CD14-positive monocyte (primary cell): Measurements from ENCODE around the gene CINP. TPM values are rescaled to one million over a fixed set of nuclear protein-coding genes. Genes with fewer than 3 reads are reported as not detected.

ENCODE experiments used
- DNase-seq, 3 donors: peaks; one replicate each; pipeline ENCODE4 v3.0.0-alpha.2; 2011 to 2022
- H2AFZ ChIP-seq: 2 replicates; pipeline ENCODE4 v1.6.0; 2012; ENCODE audit warnings: mild to moderate bottlenecking, low read depth, low read length, inconsistent platforms; ENCODE audit not compliant: insufficient read depth, poor library complexity, severe bottlenecking
- H3K27ac ChIP-seq, 2 donors: 1 replicate in 1 of 2; 2 replicates in 1 of 2; pipeline ENCODE4 v1.5.1; 2012 to 2013; ENCODE audit warnings: low read length in 2 of 2, control low read depth in 1 of 2, inconsistent platforms in 1 of 2, low read depth in 1 of 2, mild to moderate bottlenecking in 1 of 2
- H3K27me3 ChIP-seq, 2 donors: one replicate each; pipeline versions ENCODE4 v1.6.0 to v1.6.1; 2011 to 2013; ENCODE audit warnings: low read length in 2 of 2; ENCODE audit not compliant: control insufficient read depth in 2 of 2, insufficient read depth in 2 of 2
- H3K36me3 ChIP-seq, 2 donors: replicated peaks in 1 of 2; 1 replicate in 1 of 2; 2 replicates in 1 of 2; pipeline versions ENCODE4 v1.5.1 to v1.6.1; 2012 to 2013; ENCODE audit warnings: low read length in 2 of 2, control low read depth in 1 of 2, inconsistent platforms in 1 of 2, mild to moderate bottlenecking in 1 of 2; ENCODE audit not compliant: insufficient read depth in 2 of 2, control insufficient read depth in 1 of 2
- H3K4me1 ChIP-seq, 2 donors: 1 replicate in 1 of 2; 2 replicates in 1 of 2; pipeline versions ENCODE4 v1.5.1 to v1.6.1; 2012 to 2013; ENCODE audit warnings: low read length in 2 of 2, control low read depth in 1 of 2, inconsistent platforms in 1 of 2, mild to moderate bottlenecking in 1 of 2, moderate library complexity in 1 of 2; ENCODE audit not compliant: insufficient read depth in 2 of 2, control insufficient read depth in 1 of 2
- H3K4me2 ChIP-seq: replicated peaks from 2 replicates; pipeline ENCODE3; 2012; ENCODE audit warnings: low read length, moderate library complexity, mild to moderate bottlenecking; ENCODE audit not compliant: poor library complexity, severe bottlenecking; ENCODE audit errors: extremely low read depth
- H3K4me3 ChIP-seq, 3 experiments: fragments of 200-600 bp in 1 of 3; sonication (generic) in 1 of 3; replicated peaks in 1 of 3; 1 replicate in 2 of 3; 2 replicates in 1 of 3; pipeline ENCODE4 v1.5.1; 2011 to 2013; ENCODE audit warnings: low read length in 3 of 3, mild to moderate bottlenecking in 3 of 3, control low read depth in 2 of 3, low read depth in 2 of 3, inconsistent platforms in 1 of 3, moderate library complexity in 1 of 3
- H3K79me2 ChIP-seq: 2 replicates; pipeline ENCODE4 v1.6.0; 2012; ENCODE audit warnings: mild to moderate bottlenecking, control low read depth, inconsistent platforms, low read length, moderate library complexity; ENCODE audit not compliant: insufficient read depth
- H3K9ac ChIP-seq: 2 replicates; pipeline ENCODE4 v1.6.0; 2017; ENCODE audit warnings: low read length, mild to moderate bottlenecking; ENCODE audit not compliant: insufficient read depth, poor library complexity, severe bottlenecking
- H3K9me3 ChIP-seq, 2 donors: replicated peaks in 1 of 2; 1 replicate in 1 of 2; 2 replicates in 1 of 2; pipeline versions ENCODE4 v1.5.1 to v1.6.1; 2012 to 2013; ENCODE audit warnings: low read length in 2 of 2, control low read depth in 1 of 2; ENCODE audit not compliant: control insufficient read depth in 1 of 2, insufficient read depth in 1 of 2
- H4K20me1 ChIP-seq: 2 replicates; pipeline ENCODE4 v1.6.0; 2012; ENCODE audit warnings: mild to moderate bottlenecking, low read length, control low read depth, moderate library complexity; ENCODE audit not compliant: insufficient read depth
- H3K27ac Mint-ChIP-seq, 7 donors: one replicate each; pipeline ENCODE4 v1.8.0; 2020; ENCODE audit warnings: mild to moderate bottlenecking in 7 of 7, mixed read lengths in 7 of 7, moderate library complexity in 6 of 7, inconsistent platforms in 2 of 7
- H3K27me3 Mint-ChIP-seq, 3 donors: one replicate each; pipeline ENCODE4 v1.8.0; 2021 to 2022; ENCODE audit warnings: low read depth in 3 of 3, mild to moderate bottlenecking in 3 of 3, mixed read lengths in 3 of 3, moderate library complexity in 3 of 3, inconsistent platforms in 1 of 3
- H3K36me3 Mint-ChIP-seq, 2 donors: one replicate each; pipeline ENCODE4 v1.8.0; 2020; ENCODE audit warnings: mixed read lengths in 2 of 2, inconsistent platforms in 1 of 2, mild to moderate bottlenecking in 1 of 2
- H3K4me1 Mint-ChIP-seq: one replicate; pipeline ENCODE4 v1.8.0; 2020; ENCODE audit warnings: mild to moderate bottlenecking, mixed read lengths
- H3K4me3 Mint-ChIP-seq, 2 donors: one replicate each; pipeline ENCODE4 v1.8.0; 2020; ENCODE audit warnings: mild to moderate bottlenecking in 2 of 2, mixed read lengths in 2 of 2, moderate library complexity in 1 of 2
- H3K9me3 Mint-ChIP-seq, 7 donors: one replicate each; pipeline ENCODE4 v1.8.0; 2020 to 2022; ENCODE audit warnings: mixed read lengths in 7 of 7, mild to moderate bottlenecking in 6 of 7, moderate library complexity in 6 of 7, inconsistent platforms in 2 of 7
- WGBS: methylation state at CpG from one replicate; pipeline ENCODE4 v1.1.5; 2013; ENCODE audit warnings: missing lambda C conversion rate; ENCODE audit not compliant: insufficient coverage; 5-methylcytosine and 5-hydroxymethylcytosine counted together
- intact Hi-C, 2 donors: fragments of 100-400 bp; cut with micrococcal nuclease; formaldehyde crosslinking; loops; one replicate each; pipeline versions ENCODE4 v1.15.0 to v1.15.1; 2023
- polyA plus RNA-seq, 3 donors: library from polyadenylated mRNA; depleted of rRNA in 1 of 3; unstranded in 2 of 3; stranded (reverse) in 1 of 3; fragments of 300-500 nt in 2 of 3; fragments of >200 nt in 1 of 3; fragmentation: Illumina TruSeq in 2 of 3; gene quantifications; 1 replicate in 2 of 3; 2 replicates in 1 of 3; pipeline ENCODE4 v1.2.3, GENCODE V29; 2012 to 2021
- TF ChIP-seq, protein P1 (sequence below): fragments of 200-600 bp; IDR thresholded peaks from one replicate; pipeline ENCODE4 v1.8.0; 2022; ENCODE audit warnings: antibody characterized with exemption, mild to moderate bottlenecking

The CINP gene
- polyA plus RNA-seq, 3 donors, result 28.9 to 58.5 (median 57.1) TPM

DNA sequence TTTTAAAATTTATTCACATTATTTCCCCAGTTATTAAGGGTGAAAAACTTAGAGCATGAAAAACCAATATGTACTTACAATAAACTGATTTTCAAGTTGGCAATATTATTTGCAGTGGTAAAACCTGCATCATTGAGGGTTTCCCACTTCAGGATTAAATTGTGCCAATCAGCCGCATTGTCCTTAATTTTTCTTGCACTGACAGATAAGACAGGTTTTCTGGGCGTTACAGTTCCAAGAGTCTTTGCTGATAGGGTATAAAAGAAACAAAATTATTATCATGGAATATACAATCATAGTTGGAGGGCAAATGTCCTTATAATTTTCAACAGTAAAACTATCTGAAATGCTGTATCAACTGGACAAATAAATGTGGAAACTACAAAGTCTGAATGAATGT lies 3.3 kb downstream of the CINP start:
- Mint-ChIP-seq H3K36me3 (peaks cover 47 to 58% of the 10 kb centered on the region in 2 donors), H3K4me3 (no peak overlapping the region), H3K27ac (peak overlapping the region in 1 of 7 donors; percentile 12), H3K4me1 (peaks cover 13% of the 10 kb centered on the region), H3K27me3 (peaks cover 0 to 2% (median 0%) of the 10 kb centered on the region in 3 donors), H3K9me3 (peaks cover 0 to 2% (median 0%) of the 10 kb centered on the region in 7 donors)
- H3K4me2 ChIP-seq, result no peak overlapping the region
- no peaks in the 10 kb centered on the region for H3K9me3 ChIP-seq
- TF ChIP-seq, protein P1, sequence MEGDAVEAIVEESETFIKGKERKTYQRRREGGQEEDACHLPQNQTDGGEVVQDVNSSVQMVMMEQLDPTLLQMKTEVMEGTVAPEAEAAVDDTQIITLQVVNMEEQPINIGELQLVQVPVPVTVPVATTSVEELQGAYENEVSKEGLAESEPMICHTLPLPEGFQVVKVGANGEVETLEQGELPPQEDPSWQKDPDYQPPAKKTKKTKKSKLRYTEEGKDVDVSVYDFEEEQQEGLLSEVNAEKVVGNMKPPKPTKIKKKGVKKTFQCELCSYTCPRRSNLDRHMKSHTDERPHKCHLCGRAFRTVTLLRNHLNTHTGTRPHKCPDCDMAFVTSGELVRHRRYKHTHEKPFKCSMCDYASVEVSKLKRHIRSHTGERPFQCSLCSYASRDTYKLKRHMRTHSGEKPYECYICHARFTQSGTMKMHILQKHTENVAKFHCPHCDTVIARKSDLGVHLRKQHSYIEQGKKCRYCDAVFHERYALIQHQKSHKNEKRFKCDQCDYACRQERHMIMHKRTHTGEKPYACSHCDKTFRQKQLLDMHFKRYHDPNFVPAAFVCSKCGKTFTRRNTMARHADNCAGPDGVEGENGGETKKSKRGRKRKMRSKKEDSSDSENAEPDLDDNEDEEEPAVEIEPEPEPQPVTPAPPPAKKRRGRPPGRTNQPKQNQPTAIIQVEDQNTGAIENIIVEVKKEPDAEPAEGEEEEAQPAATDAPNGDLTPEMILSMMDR, result no peak
- no peak for DNase-seq
- H3K79me2 ChIP-seq, result peaks cover 37% of the 10 kb centered on the region
- H3K4me3 ChIP-seq, result no peak overlapping the region
- H2AFZ ChIP-seq, result no peak overlapping the region
- peaks cover 43 to 58% of the 10 kb centered on the region in 2 donors for H3K36me3 ChIP-seq
- no CpG with 5 or more reads among the region's 2 CpGs for WGBS
- no peaks in the 10 kb centered on the region for H3K27me3 ChIP-seq
- no peaks in the 10 kb centered on the region for H4K20me1 ChIP-seq
- peaks cover 21 to 30% of the 10 kb centered on the region in 2 donors for H3K4me1 ChIP-seq
- H3K27ac ChIP-seq, result no peak overlapping the region
- intact Hi-C loops, result no loop called here
- H3K9ac ChIP-seq, result no peak overlapping the region

DNA sequence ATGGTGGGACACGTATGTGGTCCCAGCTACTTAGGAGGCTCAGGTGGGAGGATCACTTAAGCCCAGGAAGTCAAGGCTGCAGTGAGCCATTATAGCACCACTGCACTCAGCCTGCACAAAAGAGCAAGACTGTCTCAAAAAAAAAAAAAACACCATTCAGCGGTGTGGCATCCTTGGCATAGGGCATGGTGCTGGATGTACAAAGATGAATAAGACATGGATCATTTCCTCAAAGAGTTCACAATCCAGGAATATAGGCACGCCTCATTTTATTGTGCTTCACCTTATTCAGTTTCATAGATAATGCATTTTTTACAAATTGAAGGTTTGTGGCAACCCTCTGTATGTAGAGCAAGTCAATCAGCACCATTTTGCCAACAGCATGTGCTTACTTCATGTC lies 6.4 kb downstream of the CINP start:
- peak overlapping the region in 1 of 7 donors; percentile 35 for H3K27ac Mint-ChIP-seq
- TF ChIP-seq, protein P1, result no peak
- H2AFZ ChIP-seq, result no peak overlapping the region
- peaks cover 0 to 2% (median 0%) of the 10 kb centered on the region in 3 donors for H3K27me3 Mint-ChIP-seq
- no peak for DNase-seq
- no peak overlapping the region for H3K4me2 ChIP-seq
- no peaks in the 10 kb centered on the region for H3K9me3 ChIP-seq
- peaks cover 10 to 18% of the 10 kb centered on the region in 2 donors for H3K4me1 ChIP-seq
- H3K9me3 Mint-ChIP-seq, result peaks cover 0 to 2% (median 0%) of the 10 kb centered on the region in 7 donors
- peaks cover 55 to 72% of the 10 kb centered on the region in 2 donors for H3K36me3 ChIP-seq
- H3K4me3 ChIP-seq, result no peak overlapping the region
- 100% methylated on average over 1 of the region's 3 CpGs for WGBS
- H3K27me3 ChIP-seq, result no peaks in the 10 kb centered on the region
- no peak overlapping the region for H3K4me3 Mint-ChIP-seq
- no peaks in the 10 kb centered on the region for H4K20me1 ChIP-seq
- H3K36me3 Mint-ChIP-seq, result peaks cover 65 to 80% of the 10 kb centered on the region in 2 donors
- no peak overlapping the region for H3K27ac ChIP-seq
- intact Hi-C loops, result no loop called here
- peaks cover 12% of the 10 kb centered on the region for H3K4me1 Mint-ChIP-seq
- no peak overlapping the region for H3K9ac ChIP-seq
- H3K79me2 ChIP-seq, result peaks cover 11% of the 10 kb centered on the region
